Measurements from ENCODE around the gene CCP110.

DNA sequence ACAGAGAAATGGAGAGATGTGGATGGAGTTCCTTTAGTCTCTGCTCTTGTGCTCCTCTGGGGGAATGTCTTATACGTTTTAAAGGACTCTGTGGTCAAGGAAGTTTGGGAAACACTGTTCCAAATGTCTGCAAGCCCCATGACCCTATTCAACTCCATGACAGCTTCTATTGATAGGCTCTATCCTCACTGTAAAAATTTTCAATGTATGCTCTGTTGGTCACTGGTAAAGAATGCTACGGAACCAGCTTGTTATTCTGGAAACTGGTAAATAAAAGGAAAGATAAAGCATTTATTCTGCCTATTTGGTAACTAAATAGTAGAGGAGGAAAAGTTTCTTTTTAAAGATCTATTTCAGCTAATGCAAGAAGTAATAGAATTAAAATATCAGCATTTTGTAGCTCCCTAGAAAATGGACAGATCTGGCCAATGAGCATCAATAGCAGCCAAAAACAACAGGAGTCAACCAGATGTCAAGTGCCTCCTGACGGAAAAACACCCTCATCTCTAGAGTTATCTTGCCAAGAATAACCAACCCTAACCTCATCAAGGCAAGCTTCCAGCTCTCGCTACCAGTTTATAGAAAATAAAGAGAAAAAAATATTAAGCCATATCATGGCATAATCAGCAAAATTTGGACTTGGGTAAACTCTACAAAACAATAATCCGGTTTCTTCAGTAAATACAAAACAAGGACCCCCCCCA is 18.0 kb upstream of the CCP110 start:
- no peak for TF ChIP-seq POLR2AphosphoS5 (IDR thresholded peaks at IDR 0.05; ENCODE audit: low read depth, low read length)
- no peak for TF ChIP-seq POLR2A (IDR thresholded peaks at IDR 0.05; ENCODE audit: low read depth, low read length)
- TF ChIP-seq POU2F2 (IDR thresholded peaks at IDR 0.05; ENCODE audit: low read depth, low read length): no peak
- TF ChIP-seq TAF1 (IDR thresholded peaks at IDR 0.05; ENCODE audit: low read depth, low read length): no peak
- TF ChIP-seq SPI1 (IDR thresholded peaks at IDR 0.05; ENCODE audit: low read depth, low read length): no peak
- TF ChIP-seq PAX5 (IDR thresholded peaks at IDR 0.05; ENCODE audit: insufficient read depth, low read length, severe bottlenecking): no peak
